H4 (cell line): ENCODE data around the gene RALB. TPM values are rescaled to one million over a fixed set of nuclear protein-coding genes. Genes with fewer than 3 reads are reported as not detected.
"Not testable (repeated sequence)": the region's sequence is repeated elsewhere in the genome, so short reads cannot be mapped to it uniquely, and the experiment has no call there.

Experiments used
- DNase-seq: peaks from one replicate; pipeline ENCODE4 v3.0.0-alpha.2; 2015; ENCODE audit warnings: low spot score
- total RNA-seq: library from RNA; depleted of rRNA; stranded (reverse); fragments of >200 nt; shearing (Covaris generic); gene quantifications from 2 replicates; pipeline ENCODE4 v1.2.3, GENCODE V29; 2014

Gene RALB
- total RNA-seq, 1 experiment from 2014 or later: 34.4 TPM

DNA sequence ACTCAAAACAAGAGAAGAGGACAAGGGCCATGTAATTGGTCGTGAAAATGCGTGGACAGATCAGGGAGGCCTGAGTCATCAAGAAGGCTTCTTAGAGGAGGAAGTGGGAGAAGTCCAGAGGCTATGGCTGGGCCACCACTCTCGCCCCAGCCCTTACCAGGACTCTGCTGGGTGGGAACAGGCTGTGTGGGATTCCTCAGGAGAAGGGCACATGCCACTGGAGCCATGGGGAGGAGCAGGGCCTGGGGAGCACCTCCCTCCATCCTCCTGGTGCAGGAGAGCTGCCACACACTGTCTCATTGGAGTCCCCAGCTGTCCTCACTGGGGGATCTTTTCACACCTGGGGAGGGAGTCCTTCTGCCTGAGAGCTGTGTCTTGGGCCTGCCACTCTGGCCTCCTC is 9.4 kb upstream of the RALB start:
- DNase-seq: no peak

- no peak for DNase-seq
Measured at GRCh38 chr2:120243875-120244553, 8.6 kb upstream of the RALB start.

- DNase-seq: no peak
Measured at GRCh38 chr2:120244656-120245519, 7.8 kb upstream of the RALB start.

- no peak for DNase-seq
Measured at GRCh38 chr2:120245520-120246332, 6.9 kb upstream of the RALB start.

- no peak for DNase-seq
Measured at GRCh38 chr2:120246546-120247300, 5.9 kb upstream of the RALB start.

DNA sequence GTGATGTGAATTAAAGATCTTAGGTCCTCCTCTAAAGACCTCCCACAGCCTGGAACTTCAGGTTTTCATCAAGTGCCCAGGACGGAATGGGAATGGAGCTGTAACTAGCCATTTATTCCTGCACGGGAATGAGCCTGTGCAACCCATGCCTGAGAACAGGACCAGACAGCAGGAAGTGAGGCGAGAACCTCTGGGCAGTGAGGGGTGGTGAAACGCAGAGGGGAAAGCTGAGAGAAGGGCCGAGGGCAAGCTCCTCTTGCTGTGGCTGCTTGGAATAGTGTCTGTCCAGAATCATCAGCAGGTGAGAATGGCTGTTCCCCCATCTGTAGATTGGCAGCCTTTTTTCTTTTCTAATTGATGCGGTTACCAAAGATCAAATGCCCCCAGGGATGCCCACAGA is 4.8 kb upstream of the RALB start:
- no peak for DNase-seq

DNA sequence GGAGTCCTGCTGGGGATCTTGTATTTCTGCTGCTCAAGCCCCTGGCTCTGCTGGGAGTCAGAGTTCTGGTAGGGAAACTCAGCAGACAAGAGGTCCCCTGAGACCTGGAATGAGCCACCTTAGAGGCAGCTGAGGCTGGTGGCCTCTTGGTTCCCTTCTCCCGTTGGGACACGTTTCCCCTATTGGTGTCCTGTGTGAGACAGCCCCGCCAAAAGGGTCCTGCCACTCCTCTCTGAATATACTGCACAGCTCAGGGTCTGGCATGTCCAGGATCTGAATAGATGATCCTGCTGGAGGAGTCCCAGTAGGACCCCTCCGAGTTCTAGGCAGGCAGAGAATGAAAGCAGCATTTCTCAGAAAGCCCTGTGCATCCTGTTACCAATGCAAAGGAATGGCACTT is 2.0 kb upstream of the RALB start:
- DNase-seq: no peak

GRCh38 chr2:120251078-120251477 is 1.6 kb upstream of the RALB start:
- no peak for DNase-seq

- DNase-seq: no peak
Measured at GRCh38 chr2:120251880-120252224, 800 bp upstream of the RALB start.

DNA sequence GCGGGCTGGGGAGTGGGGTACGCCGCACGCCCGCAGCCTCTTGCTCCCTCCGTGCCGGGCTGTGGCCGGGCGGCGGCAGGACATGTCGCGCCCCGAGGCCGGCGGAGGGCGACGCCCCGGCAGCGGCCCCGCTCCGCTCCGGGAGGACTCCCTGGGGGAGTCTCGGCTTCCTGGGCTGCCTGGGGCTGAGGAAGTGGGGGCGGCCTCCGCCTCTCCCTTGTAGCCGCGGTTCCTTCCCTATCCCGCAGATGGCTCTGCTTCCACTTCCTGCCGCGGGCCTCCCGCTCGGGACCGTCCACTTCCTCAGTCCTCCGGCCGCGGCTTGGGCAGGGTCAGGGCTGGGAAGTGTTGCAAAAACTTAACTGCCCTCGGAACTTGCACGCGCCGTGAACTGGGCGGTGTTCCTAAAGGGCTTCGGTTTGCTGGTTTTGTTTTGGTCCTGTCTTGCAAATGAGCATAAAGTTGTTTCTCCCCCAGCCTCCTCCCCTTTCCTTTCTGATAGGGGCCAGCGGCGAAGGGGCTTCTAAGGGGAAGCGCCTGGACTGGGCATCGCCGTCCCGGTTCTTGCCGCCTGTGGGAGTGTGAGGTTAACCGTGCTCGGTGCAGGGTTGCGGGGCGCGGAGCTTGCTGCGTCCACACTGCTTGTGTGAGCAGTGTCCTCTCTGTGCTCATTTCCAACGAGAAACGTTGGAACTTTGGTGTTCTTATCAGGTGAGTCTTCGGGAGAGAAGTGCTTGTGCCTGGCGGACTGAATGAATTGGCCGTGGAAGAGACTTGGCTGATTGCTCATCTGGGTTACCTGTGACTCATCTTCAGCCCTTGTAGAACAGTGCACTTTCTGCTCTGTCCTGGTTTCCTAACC is 600 bp downstream of the RALB start:
- peak; percentile 66 for DNase-seq

DNA sequence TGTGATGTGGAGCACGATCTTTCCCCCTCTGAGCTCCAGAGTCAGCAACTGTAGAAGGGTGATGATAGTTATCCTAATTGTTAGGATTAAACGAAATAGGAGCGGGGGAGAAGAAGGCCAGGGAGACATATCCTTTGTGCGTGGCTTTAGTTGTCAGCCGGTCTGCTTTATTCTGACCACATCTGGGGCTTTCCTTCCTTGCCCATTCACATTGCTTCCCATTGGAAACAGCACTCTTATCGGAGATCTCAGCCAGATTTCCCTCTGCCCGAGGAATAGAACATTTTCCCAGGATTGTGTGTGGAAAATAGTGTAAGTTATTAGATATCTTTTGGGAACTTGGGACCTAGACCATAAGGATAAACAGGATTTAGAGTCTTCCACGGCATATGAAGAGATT is 1.5 kb downstream of the RALB start:
- DNase-seq: no peak

DNA sequence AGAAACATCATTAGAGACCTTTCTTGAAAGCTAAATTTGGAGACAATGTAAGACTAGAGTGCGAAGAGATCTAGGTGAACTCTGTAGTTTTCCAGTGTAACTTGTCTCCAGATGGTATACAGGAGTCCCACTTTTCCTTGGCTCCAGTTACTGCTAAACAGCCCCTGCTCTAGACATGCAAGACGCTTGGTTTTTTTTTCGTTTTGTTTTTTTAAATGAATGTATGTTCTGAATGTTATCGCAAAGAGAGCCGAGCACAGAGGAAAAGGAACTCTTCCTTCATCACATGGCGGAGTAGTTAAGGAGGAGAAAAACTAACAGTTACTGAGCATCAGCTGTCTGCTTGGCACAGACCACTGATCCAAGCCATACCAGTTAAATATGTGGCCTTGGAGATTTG is 2.4 kb downstream of the RALB start:
- DNase-seq: no peak

DNA sequence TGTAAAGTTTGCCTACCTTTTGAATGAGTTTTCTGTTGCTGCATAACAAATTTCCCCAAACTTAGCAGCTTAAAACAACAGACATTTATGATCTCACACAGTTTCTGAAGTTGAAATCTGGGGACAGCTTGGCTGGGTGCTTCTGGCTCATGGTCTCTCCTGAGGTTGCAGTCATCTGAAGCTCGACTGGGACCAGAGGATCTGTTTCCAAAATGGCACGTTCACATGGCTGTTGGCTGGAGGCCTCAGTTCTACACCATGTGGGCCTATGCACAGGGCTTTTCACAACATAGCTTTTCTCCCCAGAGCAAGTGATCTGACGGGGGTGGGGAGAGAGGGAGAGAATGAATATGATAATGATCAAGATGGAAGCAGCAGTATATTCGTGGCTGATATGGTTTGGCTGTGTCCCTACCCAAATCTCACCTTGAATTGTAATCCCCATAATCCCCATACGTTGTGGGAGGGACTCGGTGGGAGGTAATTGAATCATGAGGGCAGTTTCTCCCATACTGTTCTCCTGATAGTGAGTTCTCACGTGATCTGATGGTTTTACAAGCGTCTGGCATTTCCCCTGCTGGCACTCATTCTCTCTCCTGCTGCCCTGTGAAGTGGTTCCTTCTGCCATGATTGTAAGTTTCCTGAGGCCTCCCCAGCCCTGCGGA is 3.5 kb downstream of the RALB start:
- DNase-seq: no peak

DNA sequence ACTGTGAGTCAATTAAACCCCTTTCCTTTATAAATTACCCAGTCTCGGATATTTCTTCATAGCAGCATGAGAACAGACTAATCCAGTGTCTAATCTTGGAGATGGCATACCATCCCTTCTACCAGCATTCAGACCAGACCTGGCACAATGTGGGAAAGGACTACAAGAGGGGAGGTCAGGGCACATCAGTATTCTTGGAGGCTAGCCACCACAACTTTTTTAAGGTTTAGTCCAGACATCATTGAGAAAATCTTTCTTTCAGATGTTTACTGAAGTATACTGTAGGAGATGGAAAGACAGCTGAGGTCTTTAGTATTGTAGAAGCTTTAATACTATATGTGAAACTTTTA is 4.0 kb downstream of the RALB start:
- DNase-seq: no peak

GRCh38 chr2:120257522-120257921 is 4.9 kb downstream of the RALB start:
- DNase-seq: no peak

GRCh38 chr2:120258196-120258595 is 5.5 kb downstream of the RALB start:
- DNase-seq: no peak

DNA sequence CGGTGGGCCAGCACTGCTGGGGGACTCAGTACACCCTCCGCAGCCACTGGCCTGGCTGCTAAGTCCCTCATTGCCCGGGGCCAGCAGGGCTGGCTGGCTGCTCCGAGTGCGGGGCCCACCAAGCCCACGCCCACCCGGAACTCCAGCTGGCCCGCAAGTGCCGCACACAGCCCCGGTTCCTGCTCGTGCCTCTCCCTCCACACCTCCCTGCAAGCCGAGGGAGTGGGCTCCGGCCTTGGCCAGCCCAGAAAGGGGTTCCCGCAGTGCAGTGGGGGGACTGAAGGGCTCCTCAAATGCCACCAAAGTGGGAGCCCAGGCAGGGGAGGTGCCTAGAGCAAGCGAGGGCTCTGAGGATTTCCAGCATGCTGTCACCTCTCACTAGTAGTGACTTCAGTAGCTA is 7.3 kb downstream of the RALB start:
- not testable (repeated sequence) for DNase-seq

DNA sequence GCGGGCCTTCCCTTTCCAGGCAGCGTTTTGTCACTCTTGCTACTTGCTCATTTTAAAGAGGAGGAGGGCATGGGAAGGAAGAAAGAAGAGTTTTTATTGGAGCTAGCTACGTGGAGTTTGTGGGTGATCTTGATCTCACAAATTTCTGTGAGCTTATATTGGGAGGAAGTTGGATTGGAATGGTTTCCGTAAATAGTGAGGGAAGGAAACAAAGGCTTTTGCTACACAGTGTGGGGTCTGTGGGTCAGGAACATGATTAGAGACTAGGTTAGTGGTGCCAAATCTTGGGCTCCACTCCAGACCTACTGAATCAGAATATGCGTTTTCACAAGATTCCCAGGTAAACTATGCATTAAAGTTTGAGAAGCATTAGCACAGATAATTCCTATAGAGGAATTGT is 8.1 kb downstream of the RALB start:
- DNase-seq: no peak

DNA sequence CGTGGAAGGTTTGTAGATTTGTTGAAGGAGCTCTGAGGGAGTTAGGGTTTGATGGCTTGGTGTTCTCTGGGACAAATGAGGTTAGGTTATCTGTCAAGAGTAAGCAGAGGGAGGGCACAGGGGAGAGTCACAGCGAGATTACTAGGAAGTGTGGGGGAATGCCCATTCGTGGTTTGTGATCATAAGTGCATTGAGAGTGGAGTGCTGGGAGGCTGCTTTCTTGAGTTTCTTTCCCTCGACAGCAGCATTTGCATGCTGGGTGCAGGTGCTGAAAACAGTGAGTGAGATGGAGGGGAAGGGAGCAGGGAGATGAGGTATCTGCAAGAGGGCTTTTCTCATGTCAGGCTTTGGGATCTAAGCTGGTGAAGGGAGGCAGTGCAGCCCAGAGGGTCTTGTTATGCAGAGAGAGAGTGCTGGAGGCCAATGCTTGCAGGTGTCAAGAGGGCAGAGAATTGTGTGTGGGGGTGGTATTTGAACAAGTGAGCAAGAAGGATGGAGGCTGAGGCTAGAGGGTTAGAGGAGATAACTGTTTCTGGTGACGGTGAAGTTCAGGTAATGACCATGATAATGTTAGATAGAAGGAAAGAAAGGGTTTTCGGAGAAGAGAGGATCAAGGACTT is 8.8 kb downstream of the RALB start:
- no peak for DNase-seq

GRCh38 chr2:120262150-120262549 is 9.5 kb downstream of the RALB start:
- DNase-seq: no peak
